Urinary bladder (tissue), 4 donors: Measurements from ENCODE around the gene RHOBTB1. TPM values are rescaled to one million over a fixed set of nuclear protein-coding genes. Genes with fewer than 3 reads are reported as not detected.

Experiments used
- DNase-seq: peaks from one replicate; pipeline ENCODE4 v3.0.0-alpha.2; 2015; ENCODE audit errors: extremely low spot score
- H3K27ac ChIP-seq: one replicate; pipeline ENCODE4 v1.5.1; 2013; ENCODE audit warnings: low read depth, mild to moderate bottlenecking, moderate library complexity
- H3K36me3 ChIP-seq: one replicate; pipeline ENCODE4 v1.6.1; 2013; ENCODE audit warnings: mild to moderate bottlenecking, moderate library complexity; ENCODE audit not compliant: insufficient read depth
- H3K4me1 ChIP-seq: one replicate; pipeline ENCODE4 v1.6.1; 2013; ENCODE audit warnings: mild to moderate bottlenecking, moderate library complexity; ENCODE audit not compliant: insufficient read depth
- H3K4me3 ChIP-seq: one replicate; pipeline ENCODE4 v1.5.1; 2013; ENCODE audit warnings: low read depth, low read length
- WGBS: extraction: QIAGEN DNeasy Blood & Tissue Kit; methylation state at CpG from one replicate; pipeline ENCODE4 v1.1.7; 2013; 5-methylcytosine and 5-hydroxymethylcytosine counted together
- polyA plus RNA-seq: library from polyadenylated mRNA; stranded (reverse); fragments of 200-250 nt; gene quantifications from one replicate; pipeline ENCODE4 v1.2.3, GENCODE V29; 2013
- total RNA-seq: library from RNA; depleted of rRNA; stranded (reverse); fragments of >200 nt; gene quantifications from one replicate; pipeline ENCODE4 v1.2.3, GENCODE V29; 2014
- donor health status: healthy with polysubstance abuse.
- donor health status: healthy.

RHOBTB1 gene
- total and polyA plus RNA-seq, 2 donors: 6.7 to 45.8 TPM

DNA sequence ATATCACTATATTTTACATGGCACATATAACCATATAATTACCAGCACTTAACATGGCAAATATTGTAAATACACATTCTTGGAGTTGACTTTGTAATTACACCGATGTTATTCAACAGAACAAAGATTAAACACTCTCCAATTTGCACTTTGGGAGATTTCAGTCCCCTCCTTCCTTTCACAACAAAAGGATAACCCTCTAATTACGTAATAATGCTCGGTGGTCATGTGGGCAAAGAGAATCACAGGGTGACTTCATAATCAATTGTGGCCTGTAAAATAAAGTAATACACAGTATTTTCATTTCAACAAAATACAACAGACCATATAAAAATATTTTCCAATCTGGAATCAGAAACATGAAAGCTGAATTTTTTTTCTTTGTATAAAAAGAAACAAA, 73.2 kb downstream of the RHOBTB1 start:
- no peak overlapping the region for H3K4me3 ChIP-seq
- no peak for DNase-seq
- no peak overlapping the region for H3K27ac ChIP-seq
- H3K4me1 ChIP-seq: no peaks in the 10 kb centered on the region
- H3K36me3 ChIP-seq: peaks cover 2% of the 10 kb centered on the region
- 83% methylated on average over 3 of the region's 3 CpGs for WGBS

DNA sequence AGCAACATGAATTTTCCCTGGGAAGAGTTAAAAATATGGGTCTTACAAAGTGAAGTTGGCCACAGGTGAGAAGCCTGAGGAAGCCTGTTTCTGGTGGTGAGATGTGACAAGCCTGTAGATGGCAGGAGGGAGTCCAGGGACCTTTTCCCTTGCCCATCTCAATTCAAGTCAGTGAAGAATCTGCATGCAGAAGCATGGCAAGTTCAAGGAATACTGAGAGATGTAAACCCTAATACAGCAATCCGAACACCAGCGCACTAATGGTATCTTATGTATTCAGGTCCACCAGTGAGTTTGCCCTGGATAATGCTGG, 73.6 kb downstream of the RHOBTB1 start:
- H3K4me3 ChIP-seq: no peak overlapping the region
- WGBS: 100% methylated on average over 2 of the region's 2 CpGs
- no peak for DNase-seq
- H3K4me1 ChIP-seq: no peaks in the 10 kb centered on the region
- H3K27ac ChIP-seq: no peak overlapping the region
- H3K36me3 ChIP-seq: peaks cover 2% of the 10 kb centered on the region

DNA sequence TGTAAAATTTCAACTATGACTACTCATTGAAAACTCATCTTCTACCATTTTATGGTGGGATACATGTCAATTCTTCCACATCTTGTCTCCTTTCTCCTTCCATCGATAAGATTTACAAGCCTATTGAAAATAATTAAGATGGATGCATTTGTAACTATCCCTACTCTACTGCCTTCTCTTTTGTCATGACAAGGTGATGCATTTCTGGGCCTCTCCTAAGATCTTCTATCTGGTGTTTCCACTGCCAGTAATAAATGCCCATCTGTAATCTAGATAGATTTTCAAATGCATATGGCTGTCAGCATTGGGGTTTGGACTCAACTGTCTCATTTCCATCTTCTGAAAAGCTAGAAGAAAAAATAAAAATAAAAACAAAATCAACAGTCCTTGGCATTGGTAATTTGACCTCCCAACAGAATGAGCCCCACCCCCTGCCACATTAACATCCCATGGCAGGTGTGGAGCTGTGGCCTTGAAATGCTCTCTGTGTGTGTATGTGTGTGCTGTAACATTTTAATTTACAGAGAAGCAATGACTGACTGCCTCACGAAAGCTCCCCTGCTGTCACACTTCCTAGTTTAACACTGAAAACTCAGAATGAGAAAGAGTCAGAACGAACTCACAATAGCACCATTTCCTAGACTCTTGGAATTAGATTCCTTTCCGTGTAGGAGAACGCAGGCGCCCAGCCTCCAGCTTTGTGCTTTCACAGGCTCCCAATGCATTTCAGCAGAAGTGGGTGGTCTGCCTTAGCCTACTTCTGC, 74.2 kb downstream of the RHOBTB1 start:
- Histone ChIP-seq H3K4me1 (no peaks in the 10 kb centered on the region), H3K36me3 (peaks cover 2% of the 10 kb centered on the region), H3K27ac (no peak overlapping the region), H3K4me3 (no peak overlapping the region)
- WGBS: 94% methylated on average over 6 of the region's 6 CpGs
- no peak for DNase-seq

DNA sequence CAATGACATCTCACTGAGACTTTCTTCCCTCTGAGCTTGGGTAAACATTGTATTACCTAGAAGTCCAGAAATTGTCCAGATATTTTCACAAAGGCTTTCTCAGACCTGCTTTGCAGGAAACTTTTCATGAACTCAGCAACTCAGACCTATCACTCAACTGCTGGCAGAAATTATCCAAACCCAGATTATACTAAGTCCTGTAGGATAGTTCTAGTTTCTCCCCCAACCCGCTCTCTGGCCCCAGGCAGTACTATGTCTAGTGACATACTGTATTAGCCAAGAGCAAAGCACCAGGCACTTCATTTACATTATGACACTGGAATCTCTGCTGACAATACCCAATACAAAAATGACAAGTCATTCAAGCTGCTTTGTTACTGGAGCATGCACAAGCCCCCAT, 75.0 kb downstream of the RHOBTB1 start:
- peaks cover 2% of the 10 kb centered on the region for H3K36me3 ChIP-seq
- WGBS: 97% methylated on average over 1 of the region's 1 CpG
- H3K4me3 ChIP-seq: no peak overlapping the region
- no peak overlapping the region for H3K27ac ChIP-seq
- no peaks in the 10 kb centered on the region for H3K4me1 ChIP-seq
- DNase-seq: no peak

DNA sequence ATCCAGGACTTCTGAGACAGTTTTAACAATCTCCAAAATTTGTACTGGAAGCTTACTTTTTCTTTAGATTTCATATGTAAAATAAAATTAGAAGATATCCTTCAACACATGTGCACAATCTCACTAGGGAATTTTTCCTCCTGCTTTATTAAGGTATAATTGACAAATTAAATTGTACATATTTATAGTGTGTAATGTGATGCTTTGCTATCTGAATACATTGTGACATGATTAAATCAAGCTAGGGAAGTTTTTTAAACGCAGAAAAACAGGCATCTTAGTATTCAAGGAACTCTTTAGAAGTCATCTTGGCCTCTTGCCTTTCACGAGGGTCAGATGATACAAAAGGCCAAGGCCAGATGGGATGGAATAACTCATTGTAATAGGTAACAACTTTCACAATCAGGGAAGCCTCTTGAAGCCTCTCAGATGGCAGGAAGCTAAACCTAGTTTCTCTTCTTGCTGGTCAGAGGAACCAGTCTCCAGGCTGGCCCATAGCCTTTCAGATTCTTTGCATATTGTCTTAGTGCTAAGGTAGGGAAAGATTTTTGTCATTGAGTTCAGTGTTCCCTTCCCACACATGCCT, 78.7 kb downstream of the RHOBTB1 start:
- H3K4me3 ChIP-seq: no peak overlapping the region
- H3K27ac ChIP-seq: no peak overlapping the region
- H3K4me1 ChIP-seq: no peaks in the 10 kb centered on the region
- no peaks in the 10 kb centered on the region for H3K36me3 ChIP-seq
- 52% methylated on average over 2 of the region's 2 CpGs for WGBS
- no peak for DNase-seq

DNA sequence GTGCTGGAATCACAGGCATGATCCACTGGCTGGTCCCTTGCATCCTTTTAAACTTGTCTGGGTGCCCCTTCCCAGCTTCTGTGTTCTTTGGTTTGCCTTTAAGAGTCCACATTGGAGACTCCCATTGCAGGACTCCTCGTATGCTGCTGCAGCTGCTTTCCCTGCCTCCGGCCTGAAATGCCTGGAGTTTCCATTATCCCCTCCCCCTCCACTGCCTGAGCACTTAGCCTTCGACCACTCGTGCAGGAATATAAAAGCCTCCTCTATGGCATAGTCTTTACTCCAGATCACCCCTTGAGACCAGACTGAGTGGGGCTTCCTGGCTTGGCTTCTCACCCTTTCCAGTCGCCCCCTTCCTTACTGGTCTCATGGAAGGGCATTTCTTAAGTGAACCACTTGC, 80.2 kb downstream of the RHOBTB1 start:
- Histone ChIP-seq H3K36me3 (no peaks in the 10 kb centered on the region), H3K27ac (no peak overlapping the region), H3K4me1 (no peaks in the 10 kb centered on the region), H3K4me3 (no peak overlapping the region)
- WGBS: 62% methylated on average over 5 of the region's 5 CpGs
- DNase-seq: no peak

DNA sequence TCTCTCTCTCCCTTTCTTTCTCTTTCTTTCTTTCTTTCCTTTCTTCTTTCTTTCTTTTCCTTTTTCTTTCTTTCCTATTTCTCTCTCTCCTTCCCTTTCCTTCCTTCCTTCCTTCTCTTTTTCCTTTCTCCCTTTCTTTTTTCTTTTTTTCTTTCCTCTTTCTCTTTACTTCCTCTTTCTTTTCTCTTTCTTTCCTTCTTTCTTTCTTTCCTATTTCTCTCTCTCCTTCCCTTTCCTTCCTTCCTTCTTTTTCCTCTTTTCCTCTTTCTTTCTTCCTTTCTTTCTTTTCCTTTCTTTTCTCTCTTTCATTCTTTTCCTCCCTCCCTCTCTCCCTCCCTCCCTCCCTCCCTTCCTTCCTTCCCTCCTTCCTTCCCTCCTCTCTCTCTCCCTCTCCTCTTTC, 81.5 kb downstream of the RHOBTB1 start:
- H3K4me3 ChIP-seq: no peak overlapping the region
- DNase-seq: no peak
- H3K4me1 ChIP-seq: no peaks in the 10 kb centered on the region
- H3K36me3 ChIP-seq: no peaks in the 10 kb centered on the region
- H3K27ac ChIP-seq: no peak overlapping the region

DNA sequence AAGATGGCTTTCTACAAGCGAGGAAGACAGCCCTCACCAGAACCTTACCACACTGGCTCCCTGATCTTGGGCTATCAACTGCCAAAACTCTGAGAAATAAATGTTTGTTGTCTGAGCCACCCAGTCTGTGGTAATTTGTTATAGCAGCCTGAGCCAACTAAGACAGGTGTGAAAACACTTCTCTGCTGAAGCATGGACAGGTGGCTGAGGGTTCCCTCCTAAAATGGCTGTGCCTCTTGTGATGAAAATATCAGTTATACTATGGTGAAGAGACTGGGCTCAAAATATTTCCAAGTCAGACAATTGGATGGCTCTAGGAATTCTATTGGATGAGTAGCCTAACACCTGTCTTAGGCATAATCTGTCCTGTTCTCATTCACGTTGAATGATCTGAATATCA, 87.6 kb downstream of the RHOBTB1 start:
- Histone ChIP-seq H3K4me3 (no peak overlapping the region), H3K36me3 (no peaks in the 10 kb centered on the region), H3K4me1 (no peaks in the 10 kb centered on the region), H3K27ac (no peak overlapping the region)
- 94% methylated on average over 2 of the region's 2 CpGs for WGBS
- DNase-seq: no peak

DNA sequence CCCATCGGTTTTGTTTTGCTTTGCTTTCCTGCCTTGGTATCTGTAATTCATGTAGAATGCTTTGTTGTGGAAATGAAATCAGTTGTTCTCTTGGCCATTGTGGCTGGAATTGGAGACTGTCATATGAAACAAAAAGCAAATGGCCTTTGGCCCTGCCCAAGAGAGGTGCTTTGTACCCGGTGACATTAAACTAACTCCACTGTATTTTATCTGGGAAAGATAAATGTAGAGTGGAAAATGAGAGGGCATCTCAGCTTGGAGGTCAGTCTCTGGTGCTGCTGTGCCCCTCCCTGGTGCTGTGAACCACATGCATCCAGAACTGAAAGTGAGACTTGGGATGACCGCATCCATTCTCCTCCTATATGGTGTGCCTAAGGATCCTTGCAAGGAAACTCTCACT, 90.3 kb downstream of the RHOBTB1 start:
- Histone ChIP-seq H3K4me1 (no peaks in the 10 kb centered on the region), H3K36me3 (no peaks in the 10 kb centered on the region), H3K27ac (no peak overlapping the region), H3K4me3 (no peak overlapping the region)
- WGBS: 91% methylated on average over 3 of the region's 3 CpGs
- no peak for DNase-seq

DNA sequence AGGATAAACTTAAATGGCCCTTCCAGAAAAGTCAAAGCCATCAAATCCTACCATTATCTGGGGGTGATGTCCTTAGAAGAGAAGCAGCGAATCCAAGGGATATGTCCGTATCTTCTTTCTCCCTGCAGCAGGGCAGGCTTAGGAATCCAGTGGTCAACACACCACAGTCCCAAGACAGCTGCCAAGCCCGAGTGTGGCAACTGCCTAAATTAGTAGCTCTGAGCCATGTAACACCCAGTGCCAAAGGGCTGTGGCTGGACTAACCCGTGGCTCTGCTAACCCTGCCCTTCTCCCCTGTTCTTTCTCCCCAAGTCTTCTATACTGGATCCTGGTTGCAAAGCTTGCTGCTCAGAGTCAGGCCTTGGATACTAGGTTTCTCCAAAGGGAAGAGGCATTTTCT, 90.9 kb downstream of the RHOBTB1 start:
- Histone ChIP-seq H3K4me1 (no peaks in the 10 kb centered on the region), H3K27ac (no peak overlapping the region), H3K4me3 (no peak overlapping the region), H3K36me3 (no peaks in the 10 kb centered on the region)
- 93% methylated on average over 4 of the region's 4 CpGs for WGBS
- DNase-seq: no peak

DNA sequence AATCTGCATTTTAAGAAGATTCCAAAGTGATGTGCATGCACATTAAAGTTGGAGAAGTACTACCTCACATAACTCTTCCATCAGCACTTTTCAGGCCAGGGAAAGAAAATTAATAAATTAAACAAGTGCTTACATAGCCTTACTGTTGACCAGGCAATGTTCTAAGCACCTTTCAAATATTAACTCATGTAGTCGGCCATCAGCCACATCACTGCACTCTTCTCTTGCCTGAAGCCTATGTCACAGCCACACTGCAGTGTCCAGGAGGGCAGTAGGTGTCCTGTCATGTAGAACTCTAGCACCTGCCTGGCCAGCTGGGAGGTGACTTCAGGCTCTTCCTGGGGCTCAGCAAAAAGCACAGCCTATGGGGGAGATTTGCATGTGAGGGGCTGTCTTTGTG, 94.2 kb downstream of the RHOBTB1 start:
- Histone ChIP-seq H3K4me3 (no peak overlapping the region), H3K27ac (no peak overlapping the region), H3K4me1 (no peaks in the 10 kb centered on the region), H3K36me3 (no peaks in the 10 kb centered on the region)
- no peak for DNase-seq
- 89% methylated on average over 1 of the region's 1 CpG for WGBS

DNA sequence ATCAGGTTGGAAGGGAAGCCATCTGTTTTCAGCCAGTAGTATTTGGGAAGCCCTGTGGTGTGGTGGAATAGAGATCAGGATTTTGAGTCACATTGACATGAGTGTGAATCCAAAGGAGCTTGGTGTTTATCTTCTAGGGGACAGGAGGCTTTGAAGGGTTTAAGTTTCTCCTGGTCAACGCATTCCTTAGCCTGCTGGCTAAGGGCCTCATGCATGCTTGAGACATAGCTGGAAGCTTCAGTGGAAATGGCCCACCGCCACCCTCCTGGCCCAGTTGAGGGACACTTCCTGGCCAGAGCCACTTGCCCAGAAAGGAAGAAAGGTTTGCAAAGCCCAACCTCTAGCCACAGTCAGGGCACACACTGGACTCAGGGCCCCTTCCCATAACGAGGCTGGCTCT, 94.8 kb downstream of the RHOBTB1 start:
- WGBS: 52% methylated on average over 3 of the region's 3 CpGs
- no peak for DNase-seq
- Histone ChIP-seq H3K4me3 (no peak overlapping the region), H3K27ac (no peak overlapping the region), H3K4me1 (no peaks in the 10 kb centered on the region), H3K36me3 (no peaks in the 10 kb centered on the region)

DNA sequence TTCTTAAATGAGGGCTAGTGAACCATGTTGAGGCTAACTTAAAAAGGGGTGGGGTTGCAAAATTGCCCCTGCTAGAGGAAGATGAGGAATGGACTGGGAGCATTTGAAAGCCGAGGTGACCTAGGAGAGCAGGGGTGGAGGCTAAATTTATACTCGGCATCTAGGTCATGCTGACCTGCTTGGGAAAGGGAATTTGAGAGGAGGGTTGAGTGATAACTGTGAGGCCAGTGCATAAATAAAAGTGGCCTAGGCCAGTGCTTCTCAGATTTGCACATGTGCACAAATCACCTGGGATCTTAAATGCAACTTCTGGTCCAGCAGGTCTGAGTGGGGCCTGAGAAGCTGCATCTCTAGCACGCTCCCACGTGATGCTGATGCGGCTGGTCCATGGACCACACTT, 95.3 kb downstream of the RHOBTB1 start:
- no peaks in the 10 kb centered on the region for H3K4me1 ChIP-seq
- DNase-seq: no peak
- no peak overlapping the region for H3K4me3 ChIP-seq
- no peaks in the 10 kb centered on the region for H3K36me3 ChIP-seq
- 85% methylated on average over 5 of the region's 5 CpGs for WGBS
- no peak overlapping the region for H3K27ac ChIP-seq

DNA sequence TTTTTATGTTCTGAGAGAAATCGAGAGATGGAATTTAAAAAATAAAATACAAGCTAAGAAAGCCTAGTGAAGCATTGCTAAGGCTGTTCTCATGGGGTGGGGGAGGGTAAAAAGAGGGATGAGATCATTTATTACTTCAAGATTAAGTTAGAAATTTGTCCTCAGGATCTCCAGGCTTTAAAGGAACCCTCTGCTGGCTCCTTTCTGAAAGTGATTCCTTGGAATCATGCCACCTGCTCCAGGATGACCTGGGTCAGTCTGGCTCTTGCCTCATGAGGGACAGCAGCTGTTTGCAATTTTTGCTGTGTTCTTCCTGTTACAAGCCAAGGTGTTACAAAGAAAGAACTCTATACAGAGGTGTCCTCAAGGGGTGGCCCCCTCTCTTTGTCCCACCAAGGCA, 95.9 kb downstream of the RHOBTB1 start:
- Histone ChIP-seq H3K4me3 (no peak overlapping the region), H3K4me1 (no peaks in the 10 kb centered on the region), H3K36me3 (no peaks in the 10 kb centered on the region), H3K27ac (no peak overlapping the region)
- WGBS: 30% methylated on average over 1 of the region's 1 CpG
- no peak for DNase-seq

DNA sequence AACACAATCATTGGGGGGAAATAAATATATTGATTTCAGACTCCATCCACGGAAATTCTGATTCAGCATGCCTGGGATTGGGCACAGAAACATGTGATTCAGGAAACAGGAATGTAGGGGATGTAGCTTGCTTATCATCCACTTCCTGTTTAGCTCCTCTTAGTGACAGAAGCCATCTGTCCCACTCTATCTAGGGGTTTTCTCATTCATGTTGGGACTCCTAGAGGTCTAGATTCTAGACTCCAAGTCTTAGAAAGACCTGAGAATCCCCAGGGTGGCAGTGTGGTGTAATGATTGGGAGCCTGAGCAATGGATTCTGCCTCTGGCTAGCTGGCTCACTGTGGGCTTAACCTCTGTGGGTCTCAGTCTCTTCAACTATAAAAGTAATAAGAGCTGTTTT, 97.8 kb downstream of the RHOBTB1 start:
- 54% methylated on average over 1 of the region's 1 CpG for WGBS
- Histone ChIP-seq H3K4me1 (no peaks in the 10 kb centered on the region), H3K4me3 (no peak overlapping the region), H3K27ac (no peak overlapping the region), H3K36me3 (no peaks in the 10 kb centered on the region)
- no peak for DNase-seq
